ENCODE data around the gene ZNF784. TPM values are rescaled to one million over a fixed set of nuclear protein-coding genes. Genes with fewer than 3 reads are reported as not detected.

Gene ZNF784
- total and polyA plus RNA-seq, 9 of the 15 experiments (the other 6 are each of a cell fraction or from before 2014, with no cell fraction given) = 0.14 to 6.1 (median 2.1) TPM

DNA sequence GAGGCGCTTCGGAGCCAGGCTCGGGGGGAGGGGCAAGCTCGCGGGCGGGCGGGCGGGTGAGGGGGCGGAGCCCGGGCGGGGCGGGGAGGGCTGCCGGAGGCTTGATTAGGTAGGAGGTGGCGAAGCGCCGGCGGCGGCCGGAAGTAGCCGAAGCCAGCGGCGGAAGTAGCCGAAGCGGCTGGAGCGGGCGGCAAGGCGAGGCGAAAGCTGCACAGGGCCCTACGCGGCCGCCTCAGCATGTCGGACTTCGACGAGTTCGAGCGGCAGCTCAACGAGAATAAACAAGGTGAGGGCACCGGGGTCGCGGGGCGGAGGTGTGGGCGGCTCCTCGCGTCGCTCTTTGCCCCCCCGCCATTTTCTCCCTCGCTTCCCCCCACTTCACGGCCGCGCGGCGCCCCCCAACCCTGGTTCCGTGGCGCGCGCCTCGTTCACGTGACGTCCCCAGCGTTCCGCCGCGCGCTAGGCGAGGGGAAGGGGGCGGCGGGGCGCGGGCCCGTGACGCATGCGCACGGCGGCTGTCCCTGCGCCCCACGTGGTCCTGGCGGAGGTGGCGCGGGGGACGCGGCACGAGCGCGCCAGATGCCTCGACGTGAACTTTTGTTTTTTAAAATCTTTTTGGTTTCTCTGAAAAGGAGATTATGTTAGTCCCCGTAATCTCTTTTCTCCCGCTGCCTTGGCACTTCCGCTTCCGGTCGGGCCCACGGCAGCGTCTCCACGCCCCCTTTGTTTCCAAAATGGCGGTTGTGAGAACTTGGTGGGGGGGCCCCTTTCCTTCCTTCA lies 30.7 kb upstream of the ZNF784 start, which contains the start of gene U2AF2 (continued):
- TF ChIP-seq, protein P1, sequence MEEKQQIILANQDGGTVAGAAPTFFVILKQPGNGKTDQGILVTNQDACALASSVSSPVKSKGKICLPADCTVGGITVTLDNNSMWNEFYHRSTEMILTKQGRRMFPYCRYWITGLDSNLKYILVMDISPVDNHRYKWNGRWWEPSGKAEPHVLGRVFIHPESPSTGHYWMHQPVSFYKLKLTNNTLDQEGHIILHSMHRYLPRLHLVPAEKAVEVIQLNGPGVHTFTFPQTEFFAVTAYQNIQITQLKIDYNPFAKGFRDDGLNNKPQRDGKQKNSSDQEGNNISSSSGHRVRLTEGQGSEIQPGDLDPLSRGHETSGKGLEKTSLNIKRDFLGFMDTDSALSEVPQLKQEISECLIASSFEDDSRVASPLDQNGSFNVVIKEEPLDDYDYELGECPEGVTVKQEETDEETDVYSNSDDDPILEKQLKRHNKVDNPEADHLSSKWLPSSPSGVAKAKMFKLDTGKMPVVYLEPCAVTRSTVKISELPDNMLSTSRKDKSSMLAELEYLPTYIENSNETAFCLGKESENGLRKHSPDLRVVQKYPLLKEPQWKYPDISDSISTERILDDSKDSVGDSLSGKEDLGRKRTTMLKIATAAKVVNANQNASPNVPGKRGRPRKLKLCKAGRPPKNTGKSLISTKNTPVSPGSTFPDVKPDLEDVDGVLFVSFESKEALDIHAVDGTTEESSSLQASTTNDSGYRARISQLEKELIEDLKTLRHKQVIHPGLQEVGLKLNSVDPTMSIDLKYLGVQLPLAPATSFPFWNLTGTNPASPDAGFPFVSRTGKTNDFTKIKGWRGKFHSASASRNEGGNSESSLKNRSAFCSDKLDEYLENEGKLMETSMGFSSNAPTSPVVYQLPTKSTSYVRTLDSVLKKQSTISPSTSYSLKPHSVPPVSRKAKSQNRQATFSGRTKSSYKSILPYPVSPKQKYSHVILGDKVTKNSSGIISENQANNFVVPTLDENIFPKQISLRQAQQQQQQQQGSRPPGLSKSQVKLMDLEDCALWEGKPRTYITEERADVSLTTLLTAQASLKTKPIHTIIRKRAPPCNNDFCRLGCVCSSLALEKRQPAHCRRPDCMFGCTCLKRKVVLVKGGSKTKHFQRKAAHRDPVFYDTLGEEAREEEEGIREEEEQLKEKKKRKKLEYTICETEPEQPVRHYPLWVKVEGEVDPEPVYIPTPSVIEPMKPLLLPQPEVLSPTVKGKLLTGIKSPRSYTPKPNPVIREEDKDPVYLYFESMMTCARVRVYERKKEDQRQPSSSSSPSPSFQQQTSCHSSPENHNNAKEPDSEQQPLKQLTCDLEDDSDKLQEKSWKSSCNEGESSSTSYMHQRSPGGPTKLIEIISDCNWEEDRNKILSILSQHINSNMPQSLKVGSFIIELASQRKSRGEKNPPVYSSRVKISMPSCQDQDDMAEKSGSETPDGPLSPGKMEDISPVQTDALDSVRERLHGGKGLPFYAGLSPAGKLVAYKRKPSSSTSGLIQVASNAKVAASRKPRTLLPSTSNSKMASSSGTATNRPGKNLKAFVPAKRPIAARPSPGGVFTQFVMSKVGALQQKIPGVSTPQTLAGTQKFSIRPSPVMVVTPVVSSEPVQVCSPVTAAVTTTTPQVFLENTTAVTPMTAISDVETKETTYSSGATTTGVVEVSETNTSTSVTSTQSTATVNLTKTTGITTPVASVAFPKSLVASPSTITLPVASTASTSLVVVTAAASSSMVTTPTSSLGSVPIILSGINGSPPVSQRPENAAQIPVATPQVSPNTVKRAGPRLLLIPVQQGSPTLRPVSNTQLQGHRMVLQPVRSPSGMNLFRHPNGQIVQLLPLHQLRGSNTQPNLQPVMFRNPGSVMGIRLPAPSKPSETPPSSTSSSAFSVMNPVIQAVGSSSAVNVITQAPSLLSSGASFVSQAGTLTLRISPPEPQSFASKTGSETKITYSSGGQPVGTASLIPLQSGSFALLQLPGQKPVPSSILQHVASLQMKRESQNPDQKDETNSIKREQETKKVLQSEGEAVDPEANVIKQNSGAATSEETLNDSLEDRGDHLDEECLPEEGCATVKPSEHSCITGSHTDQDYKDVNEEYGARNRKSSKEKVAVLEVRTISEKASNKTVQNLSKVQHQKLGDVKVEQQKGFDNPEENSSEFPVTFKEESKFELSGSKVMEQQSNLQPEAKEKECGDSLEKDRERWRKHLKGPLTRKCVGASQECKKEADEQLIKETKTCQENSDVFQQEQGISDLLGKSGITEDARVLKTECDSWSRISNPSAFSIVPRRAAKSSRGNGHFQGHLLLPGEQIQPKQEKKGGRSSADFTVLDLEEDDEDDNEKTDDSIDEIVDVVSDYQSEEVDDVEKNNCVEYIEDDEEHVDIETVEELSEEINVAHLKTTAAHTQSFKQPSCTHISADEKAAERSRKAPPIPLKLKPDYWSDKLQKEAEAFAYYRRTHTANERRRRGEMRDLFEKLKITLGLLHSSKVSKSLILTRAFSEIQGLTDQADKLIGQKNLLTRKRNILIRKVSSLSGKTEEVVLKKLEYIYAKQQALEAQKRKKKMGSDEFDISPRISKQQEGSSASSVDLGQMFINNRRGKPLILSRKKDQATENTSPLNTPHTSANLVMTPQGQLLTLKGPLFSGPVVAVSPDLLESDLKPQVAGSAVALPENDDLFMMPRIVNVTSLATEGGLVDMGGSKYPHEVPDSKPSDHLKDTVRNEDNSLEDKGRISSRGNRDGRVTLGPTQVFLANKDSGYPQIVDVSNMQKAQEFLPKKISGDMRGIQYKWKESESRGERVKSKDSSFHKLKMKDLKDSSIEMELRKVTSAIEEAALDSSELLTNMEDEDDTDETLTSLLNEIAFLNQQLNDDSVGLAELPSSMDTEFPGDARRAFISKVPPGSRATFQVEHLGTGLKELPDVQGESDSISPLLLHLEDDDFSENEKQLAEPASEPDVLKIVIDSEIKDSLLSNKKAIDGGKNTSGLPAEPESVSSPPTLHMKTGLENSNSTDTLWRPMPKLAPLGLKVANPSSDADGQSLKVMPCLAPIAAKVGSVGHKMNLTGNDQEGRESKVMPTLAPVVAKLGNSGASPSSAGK (IDR thresholded peaks at IDR 0.05) = peak; percentile 81
- TF ChIP-seq BHLHE40 (IDR thresholded peaks at IDR 0.05; ENCODE audit: low read length) (peak; percentile 77), ZMIZ1 (IDR thresholded peaks at IDR 0.05; ENCODE audit: low read depth in 2 of 2, low read length in 2 of 2) (no peak), DIDO1 (tag; IDR thresholded peaks at IDR 0.05; ENCODE audit: low read depth) (no peak), ZNF586 (CRISPR knock-in tag; conservative IDR thresholded peaks at IDR 0.05) (0 out of 2 replicates have a peak, but pooled peaks have one; percentile 44), TAF9B (IDR thresholded peaks at IDR 0.05; ENCODE audit: partially characterized antibody) (peak; percentile 61), ZNF311 (CRISPR knock-in tag; IDR thresholded peaks at IDR 0.05) (no peak), NFATC3 (IDR thresholded peaks at IDR 0.05) (no peak)
- TF ChIP-seq, protein P2, sequence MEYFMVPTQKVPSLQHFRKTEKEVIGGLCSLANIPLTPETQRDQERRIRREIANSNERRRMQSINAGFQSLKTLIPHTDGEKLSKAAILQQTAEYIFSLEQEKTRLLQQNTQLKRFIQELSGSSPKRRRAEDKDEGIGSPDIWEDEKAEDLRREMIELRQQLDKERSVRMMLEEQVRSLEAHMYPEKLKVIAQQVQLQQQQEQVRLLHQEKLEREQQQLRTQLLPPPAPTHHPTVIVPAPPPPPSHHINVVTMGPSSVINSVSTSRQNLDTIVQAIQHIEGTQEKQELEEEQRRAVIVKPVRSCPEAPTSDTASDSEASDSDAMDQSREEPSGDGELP (CRISPR knock-in tag; IDR thresholded peaks at IDR 0.05; ENCODE audit: borderline replicate concordance) = no peak

All from K562 (cell line).